ENCODE data around the gene DYNC2H1.

DYNC2H1 gene

GRCh38 chr11:103281301-103281700, 172.1 kb downstream of the DYNC2H1 start:
- DNase-seq, result no peak

- no peak for DNase-seq
These were observed 175.0 kb downstream of the DYNC2H1 start for GRCh38 chr11:103284260-103284659.

GRCh38 chr11:103294516-103294915, 185.3 kb downstream of the DYNC2H1 start:
- no peak for DNase-seq

GRCh38 chr11:103295704-103296103, 186.5 kb downstream of the DYNC2H1 start:
- DNase-seq, result no peak

GRCh38 chr11:103297900-103298299, 188.7 kb downstream of the DYNC2H1 start:
- no peak for DNase-seq

GRCh38 chr11:103315248-103315647, 206.0 kb downstream of the DYNC2H1 start:
- no peak for DNase-seq

- DNase-seq, result no peak
These were observed 207.9 kb downstream of the DYNC2H1 start for GRCh38 chr11:103317118-103317517.

- DNase-seq, result no peak
These were observed 213.6 kb downstream of the DYNC2H1 start for GRCh38 chr11:103322821-103323220.

GRCh38 chr11:103325686-103326069, 216.5 kb downstream of the DYNC2H1 start:
- DNase-seq, result no peak

- no peak for DNase-seq
These were observed 217.0 kb downstream of the DYNC2H1 start for GRCh38 chr11:103326070-103326794.

- DNase-seq, result no peak
These were observed 218.5 kb downstream of the DYNC2H1 start for GRCh38 chr11:103327721-103328120.

- no peak for DNase-seq
These were observed 223.2 kb downstream of the DYNC2H1 start for GRCh38 chr11:103332409-103332808.

GRCh38 chr11:103338621-103339484, 229.6 kb downstream of the DYNC2H1 start:
- DNase-seq, result no peak

GRCh38 chr11:103339485-103339857, 230.2 kb downstream of the DYNC2H1 start:
- no peak for DNase-seq

- no peak for DNase-seq
These were observed 231.7 kb downstream of the DYNC2H1 start for GRCh38 chr11:103340956-103341355.

- no peak for DNase-seq
These were observed 235.7 kb downstream of the DYNC2H1 start for GRCh38 chr11:103344886-103345285.

- no peak for DNase-seq
These were observed 240.4 kb downstream of the DYNC2H1 start for GRCh38 chr11:103349595-103349994.

- DNase-seq, result no peak
These were observed 245.4 kb downstream of the DYNC2H1 start for GRCh38 chr11:103354656-103355055.

GRCh38 chr11:103358251-103358650, 249.0 kb downstream of the DYNC2H1 start:
- DNase-seq, result no peak

GRCh38 chr11:103359216-103359615, 250.0 kb downstream of the DYNC2H1 start:
- DNase-seq, result no peak

GRCh38 chr11:103364687-103365086, 255.5 kb downstream of the DYNC2H1 start:
- no peak for DNase-seq

- no peak for DNase-seq
These were observed 258.4 kb downstream of the DYNC2H1 start for GRCh38 chr11:103367650-103368049.

- no peak for DNase-seq
These were observed 258.9 kb downstream of the DYNC2H1 start for GRCh38 chr11:103368145-103368544.

GRCh38 chr11:103370076-103370475, 260.9 kb downstream of the DYNC2H1 start:
- no peak for DNase-seq
